GM18505 (cell line): ENCODE data around the gene ZC3H12C.
A peak's percentile ranks its signal among the peaks of the same experiment; 100 is the strongest.

Source experiments
- ATAC-seq: cut with Tn5 transposase; IDR thresholded peaks from one replicate; pipeline ENCODE4 v1.9.1; 2021; ENCODE audit not compliant: unreplicated experiment
- POLR2A ChIP-seq: IDR thresholded peaks from 4 replicates; pipeline ENCODE4 v1.6.1; 2011; ENCODE audit warnings: borderline replicate concordance; ENCODE audit not compliant: insufficient read depth, insufficient read length; ENCODE audit errors: extremely low read depth

ZC3H12C gene

DNA sequence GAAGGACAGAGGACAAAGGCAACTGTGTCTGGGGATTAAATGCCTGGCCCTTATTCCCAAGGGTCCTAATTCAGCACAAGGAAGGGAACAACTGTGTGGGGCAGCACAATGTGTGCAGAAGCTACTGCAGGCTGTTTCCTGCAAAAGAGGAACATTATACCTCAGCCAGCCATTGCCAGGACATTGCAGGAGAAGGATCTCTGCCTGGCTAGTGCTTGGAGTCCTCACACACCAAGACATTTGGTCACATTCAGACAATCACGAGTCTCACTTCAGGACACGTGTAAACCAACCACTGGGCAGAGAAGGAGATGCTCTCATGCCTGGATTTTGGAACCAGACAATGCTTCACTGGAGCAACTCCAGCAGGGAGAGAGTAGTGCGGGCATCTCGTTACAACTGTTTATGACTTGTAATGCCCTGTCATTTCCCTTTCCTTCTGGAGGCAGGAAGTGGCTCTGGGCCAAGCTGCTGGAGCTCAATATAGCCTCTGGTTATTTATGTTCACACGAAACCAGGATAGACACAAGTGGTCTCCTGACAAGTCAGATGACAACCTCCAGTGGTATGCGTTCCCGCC, 23.9 kb upstream of the ZC3H12C start:
- no peak for TF ChIP-seq POLR2A
- ATAC-seq = no peak

DNA sequence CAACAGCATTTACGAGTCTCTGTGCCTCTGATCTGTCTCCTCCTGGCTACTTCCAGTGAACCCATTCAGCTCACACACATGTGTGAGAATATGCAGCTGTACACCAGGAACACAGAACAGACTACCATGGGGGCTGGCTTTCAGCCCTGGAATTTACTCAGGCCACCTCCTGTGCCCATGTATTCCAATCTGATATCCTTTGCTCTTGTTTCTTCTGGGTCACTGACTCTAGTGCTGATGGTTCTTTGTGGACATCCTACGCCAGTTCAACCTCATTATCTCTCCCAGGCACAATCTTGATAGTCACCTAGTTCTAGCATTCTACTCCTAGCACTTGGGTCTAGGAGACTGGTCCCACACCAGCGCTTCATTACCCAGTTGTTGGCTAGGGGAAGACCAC, 23.0 kb upstream of the ZC3H12C start:
- TF ChIP-seq POLR2A = no peak
- ATAC-seq = no peak

DNA sequence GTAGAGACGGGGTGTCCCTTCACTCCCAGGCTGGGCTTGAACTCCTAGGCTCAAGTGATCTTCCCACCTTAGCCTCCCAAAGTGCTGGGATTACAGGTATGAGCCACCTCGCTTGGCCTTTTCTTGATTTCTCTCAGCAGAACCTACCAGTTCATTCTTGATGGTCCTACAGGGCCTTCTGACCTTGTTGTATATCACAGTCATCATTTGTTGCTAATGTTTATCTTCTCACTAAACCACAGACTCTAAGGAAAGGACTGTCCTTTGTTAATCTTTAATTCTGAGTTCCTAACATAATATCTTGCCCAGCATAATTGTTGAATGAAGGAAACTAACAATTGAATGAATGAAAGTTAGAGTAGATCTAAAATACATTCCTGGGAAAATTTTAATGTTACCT, 22.0 kb upstream of the ZC3H12C start:
- no peak for TF ChIP-seq POLR2A
- ATAC-seq = no peak

DNA sequence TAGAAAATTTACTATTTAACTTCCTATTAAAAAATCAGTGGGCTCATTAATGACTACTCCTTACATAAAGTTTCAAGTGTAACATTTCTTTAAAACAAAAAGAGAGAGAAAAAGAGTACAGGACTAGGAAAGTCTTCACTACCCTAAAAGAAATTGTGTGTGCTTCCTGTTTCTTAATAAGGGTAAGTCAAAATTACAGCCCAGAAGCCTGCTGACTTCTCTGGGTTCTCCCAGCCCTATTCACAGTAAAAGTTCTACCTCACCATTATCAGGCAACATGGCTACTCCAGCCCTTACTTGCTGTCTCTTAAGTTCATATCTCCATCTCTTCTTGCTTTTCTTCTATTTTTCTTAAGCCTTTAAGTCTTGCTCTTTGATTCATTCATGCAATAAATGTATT, 20.3 kb upstream of the ZC3H12C start:
- no peak for ATAC-seq
- no peak for TF ChIP-seq POLR2A

DNA sequence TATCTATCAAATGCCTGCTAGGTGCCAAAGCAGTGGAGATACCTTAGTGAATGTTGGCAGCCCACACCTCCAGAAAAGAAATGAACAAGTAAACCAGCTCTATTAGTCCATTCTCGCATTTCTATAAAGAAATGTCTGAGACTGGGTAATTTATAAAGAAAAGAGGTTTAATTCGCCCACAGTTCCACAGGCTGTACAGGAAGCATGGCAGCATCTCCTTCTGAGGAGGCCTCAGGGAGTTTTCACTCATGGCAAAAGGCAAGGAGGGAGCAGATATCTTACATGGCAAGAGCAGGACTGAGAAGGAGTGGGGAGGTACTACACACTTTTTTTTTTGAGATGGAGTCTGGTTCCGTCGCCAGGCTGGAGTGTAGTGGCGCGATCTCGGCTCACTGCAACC, 18.7 kb upstream of the ZC3H12C start:
- ATAC-seq = no peak
- no peak for TF ChIP-seq POLR2A

DNA sequence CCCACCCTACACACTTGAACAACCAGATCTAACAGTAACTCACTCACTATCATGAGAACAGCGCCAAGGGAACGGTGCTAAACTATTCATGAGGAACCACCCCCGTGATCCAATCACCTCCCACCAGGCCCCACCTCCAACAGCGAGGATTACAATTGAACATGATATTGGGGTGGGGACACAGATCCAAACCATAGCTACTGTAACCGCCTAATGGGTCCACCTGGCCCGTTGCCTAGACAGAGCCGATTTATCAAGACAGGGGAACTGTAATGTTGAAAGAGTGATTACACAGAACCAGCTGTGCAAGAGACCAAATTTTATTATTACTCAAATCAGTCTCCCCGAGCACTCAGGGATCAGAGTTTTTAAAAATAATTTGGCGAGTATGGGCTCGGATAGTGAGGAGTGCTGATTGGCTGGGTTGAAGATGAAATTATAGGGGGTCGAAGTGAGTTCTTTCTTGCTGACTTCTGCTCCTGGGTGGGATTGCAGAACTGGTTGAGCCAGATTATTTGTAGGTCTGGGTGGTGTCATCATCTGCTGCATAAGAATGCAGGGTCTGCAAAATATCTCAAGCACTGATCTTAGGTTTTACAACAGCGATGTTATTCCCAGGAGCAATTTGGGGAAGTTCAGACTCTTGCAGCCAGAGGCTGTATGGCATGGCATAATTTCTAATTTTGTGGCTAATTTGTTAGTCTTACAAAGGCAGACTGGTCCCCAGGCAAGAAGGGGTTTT, 17.9 kb upstream of the ZC3H12C start:
- ATAC-seq = no peak
- no peak for TF ChIP-seq POLR2A

DNA sequence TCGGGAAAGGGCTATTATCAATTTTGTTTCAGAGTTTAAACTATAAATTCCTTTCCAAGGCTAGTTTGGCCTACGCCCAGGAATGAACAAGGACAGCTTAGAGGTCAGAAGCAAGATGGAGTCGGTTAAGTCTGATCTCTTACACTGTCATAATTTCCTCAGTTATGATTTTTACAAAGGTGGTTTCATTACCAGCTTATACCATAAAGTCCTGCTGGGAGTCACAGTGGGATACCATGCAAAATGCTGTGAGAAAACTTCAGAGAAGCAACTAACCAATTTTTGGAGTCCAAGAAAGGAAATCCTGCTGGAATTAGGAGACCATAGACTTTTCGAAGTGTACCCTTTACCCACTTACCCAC, 17.4 kb upstream of the ZC3H12C start:
- TF ChIP-seq POLR2A = no peak
- no peak for ATAC-seq

DNA sequence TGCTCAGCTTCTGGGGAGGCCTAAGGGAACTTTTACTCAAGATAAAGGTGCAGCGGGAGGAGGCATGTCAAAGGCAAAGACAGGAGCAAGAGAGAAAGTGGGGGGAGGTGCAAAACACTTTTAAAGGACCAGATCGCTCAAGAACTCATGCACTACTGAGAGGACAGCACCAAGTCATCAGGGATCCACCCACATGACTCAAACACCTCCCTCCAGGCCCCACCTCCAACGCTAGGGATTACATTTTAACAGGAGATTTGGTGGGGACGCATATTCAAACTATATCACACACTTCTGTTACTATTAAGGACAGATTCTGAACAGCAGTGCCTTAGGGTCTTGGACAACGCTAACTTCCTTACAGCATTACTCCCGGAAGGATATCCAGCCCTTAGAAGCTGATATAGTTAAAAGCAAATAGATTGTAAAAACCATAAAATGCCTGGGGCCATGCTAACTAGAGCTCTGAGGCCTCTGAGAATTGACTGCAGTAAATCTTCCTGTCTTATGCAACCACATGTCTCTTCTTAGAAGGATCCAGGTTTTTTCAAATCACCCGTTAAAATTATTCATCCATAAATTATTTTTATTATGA, 16.7 kb upstream of the ZC3H12C start:
- ATAC-seq = no peak
- TF ChIP-seq POLR2A = no peak

DNA sequence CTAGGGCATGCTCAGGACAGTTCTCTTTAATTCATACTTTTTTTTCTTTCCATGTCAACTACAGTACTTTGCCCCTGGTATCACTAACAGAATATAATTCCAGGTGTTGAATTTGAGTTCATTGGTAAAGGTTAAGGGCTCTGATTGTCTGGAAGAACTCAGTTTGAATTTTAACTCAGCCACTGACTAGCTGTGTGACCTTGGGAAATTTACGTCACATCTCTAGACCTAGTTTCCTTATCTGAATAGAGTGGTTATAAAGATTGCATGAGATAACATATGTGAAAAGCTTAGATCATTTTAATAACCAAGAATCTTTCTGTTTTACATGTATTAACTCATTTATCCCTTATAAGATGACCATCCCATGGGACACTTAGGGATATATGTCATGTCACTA, 15.8 kb upstream of the ZC3H12C start:
- peak; percentile 7 for ATAC-seq
- TF ChIP-seq POLR2A = no peak

DNA sequence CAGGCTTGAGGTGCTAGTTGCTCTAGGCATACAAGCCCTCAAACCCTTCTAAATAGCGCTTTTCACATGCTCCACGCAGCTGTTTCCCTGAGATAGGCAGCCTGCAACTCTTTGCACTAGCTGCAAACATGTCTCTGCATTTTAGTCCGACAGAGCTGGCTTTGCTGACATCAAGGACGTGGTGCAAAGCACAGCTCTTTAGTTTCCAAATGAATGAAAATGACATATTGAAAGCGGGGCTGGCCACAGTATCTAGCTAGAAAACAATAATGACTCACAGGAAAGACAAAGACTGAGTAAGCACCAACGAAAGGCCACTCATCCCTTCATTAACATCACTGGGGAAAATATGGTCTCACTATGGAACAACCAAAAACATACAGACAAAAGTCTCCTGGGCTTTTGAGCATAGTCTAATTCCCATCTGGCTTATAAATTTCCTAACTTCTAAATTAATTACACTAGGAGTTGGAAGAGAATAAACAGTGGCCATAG, 15.3 kb upstream of the ZC3H12C start:
- TF ChIP-seq POLR2A = no peak
- peak; percentile 92 for ATAC-seq

DNA sequence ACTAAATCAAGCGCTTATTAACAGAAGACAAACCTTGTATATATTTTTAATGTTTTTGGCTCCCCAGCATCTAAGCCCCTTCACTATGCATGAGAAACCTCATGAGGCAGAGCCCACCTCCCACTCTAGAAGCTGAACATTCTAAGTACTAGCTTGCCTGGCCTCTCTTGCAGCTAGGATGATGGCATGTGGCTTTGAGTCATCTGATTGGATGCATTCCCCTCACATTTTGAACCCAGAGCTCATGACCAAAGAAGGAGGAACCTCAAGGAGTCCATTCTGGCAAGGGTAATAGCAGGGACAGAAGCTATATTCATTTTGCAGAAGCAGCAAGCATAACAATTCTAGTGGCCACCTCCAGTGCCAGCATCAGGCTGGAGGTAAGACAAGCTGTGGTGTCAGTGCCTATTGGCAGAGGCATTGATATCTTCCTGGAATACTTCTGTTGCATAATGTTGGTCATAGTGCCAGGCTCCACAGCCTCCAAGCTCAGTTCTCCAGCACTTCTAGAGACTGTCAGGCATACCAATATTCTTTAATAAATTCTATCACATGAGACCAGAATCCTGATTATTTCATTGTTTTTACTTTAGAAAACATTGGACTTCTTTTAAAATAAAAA, 14.2 kb upstream of the ZC3H12C start:
- ATAC-seq = no peak
- no peak for TF ChIP-seq POLR2A

DNA sequence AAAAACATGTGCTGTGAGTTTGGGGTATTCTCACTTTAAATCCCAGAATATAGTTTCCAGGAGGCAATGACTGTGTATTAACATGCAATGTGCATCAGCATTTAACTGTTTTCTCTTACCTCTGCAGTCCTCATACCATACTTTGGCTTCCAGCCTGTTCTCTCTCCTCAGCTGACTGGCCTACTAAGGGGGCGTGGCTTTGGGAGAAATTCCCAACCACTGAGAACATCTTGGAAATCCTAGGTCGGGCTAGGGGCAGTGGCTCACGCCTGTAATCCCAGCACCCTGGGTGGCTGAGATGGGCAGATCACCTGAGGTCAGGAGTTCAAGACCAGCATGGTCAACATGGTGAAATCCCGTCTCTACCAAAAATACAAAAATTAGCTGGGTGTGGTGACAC, 13.5 kb upstream of the ZC3H12C start:
- no peak for ATAC-seq
- no peak for TF ChIP-seq POLR2A

DNA sequence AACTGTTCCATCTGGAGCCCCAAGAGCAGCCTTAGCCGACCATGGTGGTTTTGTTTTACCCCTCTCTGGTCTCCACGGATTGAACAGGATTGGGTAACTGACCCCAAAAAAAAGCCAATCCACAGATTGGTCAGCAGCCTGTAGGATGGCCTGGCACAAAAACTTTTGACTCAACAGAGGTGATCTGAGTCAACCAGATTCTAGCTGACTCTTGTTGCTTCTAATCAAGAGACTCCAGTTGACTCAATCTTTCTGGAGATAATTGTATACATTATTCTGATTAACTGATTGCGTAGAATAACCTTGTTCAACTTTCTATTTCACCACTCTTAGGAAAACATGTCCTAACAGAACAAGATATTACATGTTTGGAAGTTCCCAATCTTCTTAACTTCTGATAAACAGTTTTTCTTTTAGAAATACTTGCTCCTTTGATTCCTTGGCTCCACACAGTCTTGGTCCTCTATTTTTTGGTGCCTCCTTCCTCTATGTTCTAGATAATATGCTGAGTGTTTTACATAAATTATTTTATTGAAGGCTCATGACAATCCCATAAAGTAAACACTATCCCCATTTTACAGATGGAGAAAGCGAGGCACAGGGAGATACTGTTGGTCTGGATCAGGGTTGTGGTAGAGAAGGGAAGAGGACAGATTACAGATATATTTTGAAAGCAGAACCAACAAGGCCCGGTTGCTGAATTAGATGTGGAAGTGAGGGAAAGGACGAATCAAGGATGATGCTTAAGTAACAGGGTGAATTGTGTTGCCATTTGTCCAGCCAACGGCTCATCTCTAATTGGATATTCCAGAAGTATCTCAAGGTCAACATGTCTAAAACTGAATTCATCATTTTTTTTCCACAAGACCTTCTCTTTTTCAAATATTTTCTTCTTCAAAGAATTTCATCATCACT, 11.5 kb upstream of the ZC3H12C start:
- ATAC-seq = no peak
- TF ChIP-seq POLR2A = no peak
